GM10248 (cell line): ENCODE data around the gene ZNF281.
A peak's percentile ranks its signal among the peaks of the same experiment; 100 is the strongest.

ENCODE experiments used
- CTCF ChIA-PET: fragments of 300-600 bp; sonication (Branson Sonifier 250); formaldehyde crosslinking; extraction: SDS; loops from one replicate; lab custom pipeline; 2021; ENCODE audit warnings: antibody characterized with exemption; lab: Yijun Ruan, JAX
- POLR2A ChIA-PET: fragments of 350-650 bp; sonication (Branson Sonifier 250); formaldehyde crosslinking; extraction: SDS; loops from one replicate; lab custom pipeline; 2020; ENCODE audit warnings: antibody characterized with exemption; lab: Yijun Ruan, JAX
- DNase-seq: peaks from one replicate; pipeline ENCODE4 v3.0.0; 2012; ENCODE audit errors: extremely low spot score
- CTCF ChIP-seq: IDR thresholded peaks from 2 replicates; pipeline ENCODE4 v1.5.1; 2012; ENCODE audit warnings: mild to moderate bottlenecking, low read depth; ENCODE audit errors: extremely low read depth, missing control alignments, control extremely low read depth

The ZNF281 gene

DNA sequence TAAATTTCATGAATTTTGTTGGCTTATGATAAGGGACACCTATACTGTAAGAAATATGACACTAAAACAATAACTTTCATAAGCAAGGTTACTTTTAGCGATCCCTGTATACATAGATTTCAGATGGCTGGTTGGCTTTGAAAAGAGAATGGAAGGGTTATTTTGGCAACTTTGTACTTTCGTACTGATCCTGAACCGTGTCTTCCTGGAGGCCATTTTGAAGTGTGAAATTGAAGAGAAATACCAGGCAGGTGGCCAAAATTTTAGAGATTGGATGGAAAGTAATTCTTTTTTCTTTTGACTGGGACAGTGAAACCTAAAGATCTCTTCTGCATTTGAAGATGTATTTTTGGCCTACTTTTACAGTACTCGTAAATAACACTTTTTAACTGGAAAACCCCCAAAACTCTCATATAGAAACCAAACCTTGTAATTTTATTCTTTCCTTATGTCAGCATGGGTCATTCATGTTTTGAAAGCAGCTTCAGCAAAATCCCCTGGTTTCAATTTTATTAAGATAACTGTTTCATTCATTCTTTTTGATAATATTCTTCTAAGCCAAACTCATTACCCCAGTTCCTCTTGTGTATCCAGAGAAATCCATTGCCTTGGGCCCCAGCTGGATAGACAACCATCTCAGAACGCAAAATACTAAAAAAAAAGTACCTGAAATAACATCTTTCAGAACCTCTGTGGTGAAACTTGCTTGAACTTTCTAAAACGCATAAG is 38.4 kb upstream of the ZNF281 start:
- POLR2A ChIA-PET = no interaction called here
- TF ChIP-seq CTCF = no peak
- DNase-seq = peak; percentile 63
- CTCF ChIA-PET = no interaction called here

DNA sequence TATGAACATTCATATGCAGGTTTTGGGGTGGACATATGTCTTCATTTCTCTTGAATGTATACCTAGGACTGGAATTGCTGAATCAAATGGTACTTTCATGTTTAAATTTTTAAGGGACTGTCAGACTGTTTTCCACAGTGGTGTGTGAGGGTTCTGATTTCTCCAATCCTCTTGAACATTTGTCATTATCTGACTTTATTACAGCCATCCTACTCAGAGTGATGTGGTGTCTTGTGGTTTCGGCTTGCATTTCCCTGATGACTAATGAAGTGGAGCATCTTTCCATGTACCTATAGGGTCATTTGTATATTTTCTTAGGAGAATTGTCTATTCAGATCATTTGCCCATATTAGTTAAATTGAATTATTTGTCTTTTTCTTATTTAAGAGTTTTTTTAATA is 35.4 kb upstream of the ZNF281 start:
- no peak for TF ChIP-seq CTCF
- DNase-seq = no peak
- CTCF ChIA-PET = no interaction called here
- POLR2A ChIA-PET = no interaction called here

DNA sequence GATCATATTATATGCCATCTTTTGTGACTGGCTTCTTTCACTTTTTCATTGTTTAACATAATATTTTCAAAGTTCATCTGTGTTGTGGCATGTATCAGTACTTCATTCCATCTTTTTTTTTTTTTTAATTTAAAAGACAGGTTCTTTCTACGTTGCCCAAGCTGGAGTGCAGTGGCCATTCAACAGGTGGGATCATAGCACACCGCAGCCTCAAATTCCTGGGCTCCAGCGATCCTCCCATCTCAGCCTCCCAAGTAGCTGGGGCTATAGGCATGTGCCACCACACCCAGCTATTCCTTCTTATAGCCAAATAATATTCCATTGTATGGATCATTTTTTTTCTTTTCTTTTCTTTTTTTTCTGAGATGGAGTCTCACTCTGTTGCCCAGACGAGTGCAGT is 34.6 kb upstream of the ZNF281 start:
- no peak for DNase-seq
- ChIA-PET POLR2A (no interaction called here), CTCF (no interaction called here)

DNA sequence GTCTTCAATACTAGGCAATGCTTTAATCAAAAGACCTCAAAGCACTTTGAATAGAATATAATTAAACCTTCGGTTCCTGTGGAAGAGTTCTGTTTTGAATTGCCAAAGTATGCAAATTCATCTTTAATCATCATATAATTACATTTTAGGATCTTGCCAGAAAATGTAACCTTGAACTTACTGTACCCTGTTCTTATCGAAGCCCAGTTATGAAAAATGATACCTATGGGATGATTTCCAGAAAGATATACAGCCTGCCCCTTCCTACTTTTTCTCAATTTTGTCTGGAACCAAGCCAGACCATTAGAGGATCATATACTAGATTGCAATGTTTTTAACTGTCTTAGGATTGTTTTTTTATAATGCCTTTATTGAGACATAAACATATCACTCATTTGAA is 34.0 kb upstream of the ZNF281 start:
- no peak for DNase-seq
- ChIA-PET POLR2A (no interaction called here), CTCF (no interaction called here)
- TF ChIP-seq CTCF = no peak

More for the DNA sequence above, 34.6 kb upstream of the ZNF281 start:
- TF ChIP-seq CTCF = no peak

- POLR2A ChIA-PET = no interaction called here
- CTCF ChIA-PET = interaction anchor here (2.1 kb wide), 1 partner anchor 29 kb away, joined by 5 read pairs; no protein-coding TSS in a partner anchor
Measured at GRCh38 chr1:200442537-200443156, 32.8 kb upstream of the ZNF281 start.

GRCh38 chr1:200442023-200442422 is 32.2 kb upstream of the ZNF281 start:
- CTCF ChIA-PET = interaction anchor here (1.1 to 2.1 kb wide), 4 partner anchors 15 to 29 kb away, joined by 3 to 5 read pairs (median 4); no protein-coding TSS in a partner anchor
- DNase-seq = no peak
- TF ChIP-seq CTCF = no peak
- POLR2A ChIA-PET = no interaction called here

More at GRCh38 chr1:200442537-200443156, 32.8 kb upstream of the ZNF281 start:
- TF ChIP-seq CTCF = no peak
- DNase-seq = no peak
